ENCODE measurements around the gene GTPBP3.

The GTPBP3 gene

GRCh38 chr19:17389957-17390664, 52.8 kb downstream of the GTPBP3 start:
- no peak for DNase-seq

- DNase-seq, result peak; percentile 96
These were observed 53.5 kb downstream of the GTPBP3 start for GRCh38 chr19:17390665-17391370.

DNA sequence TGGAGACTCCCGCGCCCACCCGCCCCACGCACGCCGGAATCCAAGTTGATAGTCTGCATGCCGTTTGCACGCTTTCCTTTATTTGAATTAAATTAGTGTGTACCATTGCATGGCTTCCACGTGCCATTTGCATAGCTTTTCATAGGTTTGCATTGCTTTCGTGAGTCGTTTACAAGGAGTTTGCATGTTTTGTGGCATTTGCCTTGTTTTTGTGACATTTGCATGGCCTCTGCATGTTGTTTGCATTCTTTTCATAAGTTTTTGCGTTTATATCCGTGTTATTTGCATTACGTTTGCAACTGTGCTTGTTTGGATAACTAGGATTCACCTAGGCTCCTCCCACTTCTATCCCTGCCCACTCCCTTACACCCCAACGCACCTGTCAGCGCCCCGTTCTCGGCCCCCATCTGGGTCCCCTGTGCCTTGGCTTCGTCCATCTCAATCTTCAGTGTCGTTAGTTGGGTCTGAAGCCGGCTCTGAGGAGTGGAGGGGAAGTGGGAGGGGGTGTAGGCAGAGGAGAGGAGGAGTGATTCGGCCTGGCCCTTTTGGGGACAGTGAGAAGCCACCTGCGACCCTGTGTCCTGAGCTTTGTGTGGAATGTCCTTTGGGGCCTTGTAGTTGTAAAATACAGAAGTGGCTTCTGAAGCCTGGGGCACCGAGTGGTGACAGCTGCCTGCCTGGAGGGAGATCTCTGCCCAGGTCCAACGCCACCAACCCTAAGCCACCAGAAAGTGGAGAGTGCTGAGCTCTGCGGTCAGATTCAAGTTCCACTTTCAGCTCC, 54.2 kb downstream of the GTPBP3 start:
- DNase-seq, result no peak
